Suppressor macrophage treated with lipopolysaccharide for 4 hours (primary cell): ENCODE results near the gene HMX1.

Source experiments
- DNase-seq: peaks from one replicate; pipeline ENCODE4 v3.0.0-alpha.2; 2020

The HMX1 gene

GRCh38 chr4:8871417-8872401 lies at the start of gene HMX1:
Gene HMX1 (minus strand): TSS chr4:8871839. CDS start chr4:8871614, 225 bp downstream.
- no peak for DNase-seq

GRCh38 chr4:8920969-8921368 lies 49.3 kb upstream of the HMX1 start:
- DNase-seq, result no peak

- no peak for DNase-seq
These were observed 48.8 kb upstream of the HMX1 start for GRCh38 chr4:8920289-8920965.

- no peak for DNase-seq
These were observed 48.1 kb upstream of the HMX1 start for GRCh38 chr4:8919651-8920288.

GRCh38 chr4:8917868-8918783 lies 46.5 kb upstream of the HMX1 start:
- peak; percentile 63 for DNase-seq

- no peak for DNase-seq
These were observed 45.7 kb upstream of the HMX1 start for GRCh38 chr4:8917321-8917811.

- no peak for DNase-seq
These were observed 45.3 kb upstream of the HMX1 start for GRCh38 chr4:8916906-8917305.

GRCh38 chr4:8916351-8916885 lies 44.8 kb upstream of the HMX1 start:
- no peak for DNase-seq

GRCh38 chr4:8915201-8916200 lies 43.9 kb upstream of the HMX1 start:
- no peak for DNase-seq

GRCh38 chr4:8914461-8915171 lies 43.0 kb upstream of the HMX1 start:
- no peak for DNase-seq

GRCh38 chr4:8913858-8914460 lies 42.3 kb upstream of the HMX1 start:
- DNase-seq, result no peak

GRCh38 chr4:8913121-8913857 lies 41.6 kb upstream of the HMX1 start:
- DNase-seq, result no peak

- DNase-seq, result no peak
These were observed 40.9 kb upstream of the HMX1 start for GRCh38 chr4:8912506-8912905.

GRCh38 chr4:8912089-8912455 lies 40.4 kb upstream of the HMX1 start:
- no peak for DNase-seq

- DNase-seq, result no peak
These were observed 39.9 kb upstream of the HMX1 start for GRCh38 chr4:8911316-8912088.

GRCh38 chr4:8910822-8911315 lies 39.2 kb upstream of the HMX1 start:
- no peak for DNase-seq

- DNase-seq, result no peak
These were observed 38.6 kb upstream of the HMX1 start for GRCh38 chr4:8910100-8910821.
